Activated naive CD4-positive, alpha-beta T cell treated with anti-CD3 and anti-CD28 coated beads, Interleukin-2, amount 10 ng/mL, durations not matched to agents 7 days and 5 days (primary cell): ENCODE results near the gene SLC4A5.
"Not testable (repeated sequence)": the region's sequence is repeated elsewhere in the genome, so short reads cannot be mapped to it uniquely, and the experiment has no call there.

Experiments
- CTCF ChIA-PET: fragments of 350-600 bp; sonication (Branson Sonifier 250); formaldehyde crosslinking; loops from one replicate; lab custom pipeline; 2021; ENCODE audit warnings: antibody characterized with exemption; lab: Charles Lee
- DNase-seq: peaks from one replicate; pipeline ENCODE4 v3.0.0-alpha.2; 2020
- H3K27ac Mint-ChIP-seq: one replicate; pipeline ENCODE4 v1.8.0; 2021; ENCODE audit warnings: mild to moderate bottlenecking, moderate library complexity, mixed read lengths
- H3K27me3 Mint-ChIP-seq: one replicate; pipeline ENCODE4 v1.8.0; 2021; ENCODE audit warnings: mild to moderate bottlenecking, mixed read lengths
- H3K36me3 Mint-ChIP-seq: one replicate; pipeline ENCODE4 v1.8.0; 2021; ENCODE audit warnings: mixed read lengths
- H3K4me1 Mint-ChIP-seq: one replicate; pipeline ENCODE4 v1.8.0; 2021; ENCODE audit warnings: mixed read lengths
- H3K4me3 Mint-ChIP-seq: one replicate; pipeline ENCODE4 v1.8.0; 2021; ENCODE audit warnings: mild to moderate bottlenecking, moderate library complexity, mixed read lengths
- H3K9me3 Mint-ChIP-seq: one replicate; pipeline ENCODE4 v1.8.0; 2021; ENCODE audit warnings: mixed read lengths

The SLC4A5 gene

DNA sequence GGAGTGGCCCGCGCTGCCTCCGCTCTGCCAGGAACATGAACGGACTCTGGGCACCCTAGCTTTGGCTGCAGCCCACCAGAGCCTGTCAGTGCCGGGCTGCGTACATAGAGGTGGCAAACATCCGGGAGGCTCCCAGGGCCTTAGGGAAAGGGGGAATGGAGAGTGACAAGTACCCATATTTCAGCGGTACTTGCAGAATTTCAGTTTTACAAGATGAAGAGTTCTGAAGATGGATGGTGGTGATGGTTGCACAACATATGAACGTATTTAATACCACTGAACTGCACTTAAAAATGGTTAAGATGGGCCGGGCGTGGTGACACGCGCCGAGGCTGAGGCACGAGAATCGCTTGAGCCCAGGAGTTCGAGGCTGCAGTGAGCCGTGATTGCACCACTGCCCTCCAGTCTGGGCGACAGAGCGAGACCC lies 143.9 kb downstream of the SLC4A5 start:
- Mint-ChIP-seq H3K4me1 (peaks cover 61% of the 10 kb centered on the region), H3K36me3 (peaks cover 34% of the 10 kb centered on the region), H3K27ac (peak overlapping the region; percentile 99), H3K9me3 (no peaks in the 10 kb centered on the region), H3K27me3 (peaks cover 6% of the 10 kb centered on the region), H3K4me3 (peak overlapping the region; percentile 94)
- CTCF ChIA-PET, result interaction anchor here (0.7 to 4.2 kb wide), 8 partner anchors 15 to 374 kb away, joined by 3 to 32 read pairs (median 5); partner anchors contain the start of genes BOLA3 and MOB1A
- DNase-seq, result no peak

DNA sequence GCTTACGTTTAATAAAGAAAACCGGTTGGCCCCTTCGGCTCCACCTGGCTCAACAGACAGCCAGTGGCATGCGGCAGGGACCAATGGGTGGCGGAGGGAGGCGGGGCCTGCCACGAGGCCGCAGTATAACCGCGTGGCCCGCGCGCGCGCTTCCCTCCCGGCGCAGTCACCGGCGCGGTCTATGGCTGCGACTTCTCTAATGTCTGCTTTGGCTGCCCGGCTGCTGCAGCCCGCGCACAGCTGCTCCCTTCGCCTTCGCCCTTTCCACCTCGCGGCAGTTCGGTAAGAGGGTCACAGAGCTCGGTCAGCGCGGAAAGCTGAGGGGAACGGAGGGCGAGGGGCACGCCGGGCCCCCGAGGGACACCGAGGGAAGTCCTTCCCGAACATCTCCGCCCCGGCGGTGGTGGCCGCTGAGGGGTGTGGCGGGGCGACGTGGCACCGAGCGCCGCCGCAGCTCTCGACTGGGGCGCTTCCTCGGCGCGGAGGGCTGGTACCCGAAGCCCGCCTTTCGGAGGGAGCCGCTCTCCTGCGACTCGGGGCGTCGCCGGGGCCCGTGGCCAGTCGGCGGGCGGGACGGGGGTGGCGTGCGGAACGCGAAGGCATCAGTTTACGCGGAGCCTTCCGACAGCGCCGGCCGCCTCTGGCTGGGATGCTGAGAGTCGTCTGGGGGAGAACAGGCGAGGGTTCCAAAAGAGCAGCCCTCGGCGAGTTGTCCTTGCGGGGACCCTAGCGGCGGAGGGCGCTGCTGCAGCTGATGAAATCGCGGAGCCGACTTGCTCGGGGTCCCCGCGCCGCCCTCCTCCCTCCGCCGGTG lies 144.5 kb downstream of the SLC4A5 start, which contains the start of gene MTHFD2:
MTHFD2 (plus strand) TSS at position 155 of the 814 bp plus-strand sequence; CDS start at position 182, 27 bp downstream.
- peak within 1 kb of the TSS; percentile 94 for H3K4me3 Mint-ChIP-seq
- CTCF ChIA-PET, result interaction anchor here (0.7 to 4.2 kb wide), 8 partner anchors 15 to 374 kb away, joined by 3 to 32 read pairs (median 5); partner anchors contain the start of genes BOLA3 and MOB1A
- H3K9me3 Mint-ChIP-seq, result no peaks in the 10 kb centered on the region
- H3K27me3 Mint-ChIP-seq, result peaks cover 6% of the 10 kb centered on the region
- peaks cover 28% of the 10 kb centered on the region for H3K36me3 Mint-ChIP-seq
- H3K4me1 Mint-ChIP-seq, result peaks cover 55% of the 10 kb centered on the region
- peak; percentile 94 for DNase-seq
- H3K27ac Mint-ChIP-seq, result peak within 1 kb of the TSS; percentile 99

DNA sequence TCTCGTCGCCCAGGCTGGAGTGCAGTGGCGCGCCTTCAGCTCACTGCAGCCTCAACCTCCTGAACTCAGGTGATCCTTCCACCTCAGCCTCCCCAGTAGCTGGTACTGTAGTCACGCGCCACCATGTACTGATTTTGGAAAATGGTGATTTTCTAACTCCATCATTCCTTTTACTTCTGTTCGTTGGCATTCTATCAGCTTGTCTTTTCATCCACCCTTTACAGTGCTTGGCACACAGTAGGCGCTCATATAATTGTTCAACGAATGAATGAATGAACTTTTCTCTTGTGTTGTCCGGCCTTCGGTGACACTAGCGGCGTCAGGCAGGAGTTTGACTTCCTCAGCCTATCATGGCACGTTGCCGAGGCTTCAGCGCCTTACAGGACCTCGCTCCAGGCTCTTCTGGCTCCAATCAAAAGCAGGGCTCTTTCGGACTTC lies 145.2 kb downstream of the SLC4A5 start:
- Mint-ChIP-seq H3K27ac (peak overlapping the region; percentile 99), H3K36me3 (peaks cover 22% of the 10 kb centered on the region), H3K9me3 (no peaks in the 10 kb centered on the region), H3K4me1 (peaks cover 50% of the 10 kb centered on the region), H3K27me3 (peaks cover 6% of the 10 kb centered on the region), H3K4me3 (peak overlapping the region; percentile 94)
- CTCF ChIA-PET, result interaction anchor here (0.5 to 4.2 kb wide), 6 partner anchors 14 to 268 kb away, joined by 4 to 32 read pairs (median 6); partner anchors contain the start of gene MOB1A
- DNase-seq, result peak; percentile 24

DNA sequence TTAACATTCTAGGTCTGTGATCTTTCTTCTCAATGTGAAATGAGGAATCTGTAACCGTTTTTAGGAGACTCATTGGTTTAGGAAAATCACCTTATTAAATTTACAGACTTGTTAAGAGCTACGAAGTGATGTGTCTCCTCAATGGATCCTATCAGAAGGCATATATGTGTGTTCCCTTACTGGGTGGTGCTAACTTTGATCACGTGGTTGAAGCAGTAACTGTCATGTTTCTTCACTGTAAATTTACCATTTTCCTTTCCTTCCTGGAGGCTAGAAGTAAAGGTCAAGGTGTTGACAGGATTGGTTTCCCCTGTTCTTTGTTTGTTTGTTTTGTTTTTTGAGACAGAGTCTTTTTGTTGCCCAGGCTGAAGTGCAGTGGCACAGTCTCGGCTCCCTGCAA lies 146.2 kb downstream of the SLC4A5 start:
- Mint-ChIP-seq H3K27me3 (peaks cover 11% of the 10 kb centered on the region), H3K9me3 (no peaks in the 10 kb centered on the region), H3K36me3 (peaks cover 19% of the 10 kb centered on the region), H3K4me1 (peaks cover 43% of the 10 kb centered on the region), H3K4me3 (no peak overlapping the region), H3K27ac (peak overlapping the region; percentile 66)
- DNase-seq, result no peak
- CTCF ChIA-PET, result interaction anchor here (0.9 to 4.2 kb wide), 3 partner anchors 18 to 46 kb away, joined by 3 to 32 read pairs (median 4); partner anchors contain the start of gene MOB1A

DNA sequence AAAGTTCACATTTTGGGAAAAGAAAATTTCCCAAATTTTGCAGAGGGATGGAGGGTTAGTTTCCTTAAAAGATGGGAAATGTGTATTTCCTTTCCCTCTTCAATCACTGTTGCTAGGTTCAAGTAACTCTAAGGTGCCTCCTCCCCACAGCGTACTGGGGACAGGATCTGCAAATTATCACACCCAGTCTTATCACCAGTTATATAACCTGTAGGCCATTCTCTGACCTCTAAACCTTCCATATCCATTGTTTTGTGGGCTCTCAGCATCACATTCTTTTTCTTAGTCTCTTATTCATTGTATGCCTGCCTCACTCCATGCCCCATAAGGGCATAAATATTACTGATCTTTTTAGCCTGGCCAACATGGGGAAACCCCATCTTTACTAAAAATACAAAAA lies 148.4 kb downstream of the SLC4A5 start:
- H3K4me1 Mint-ChIP-seq, result peaks cover 21% of the 10 kb centered on the region
- CTCF ChIA-PET, result no interaction called here
- H3K36me3 Mint-ChIP-seq, result peaks cover 10% of the 10 kb centered on the region
- no peak overlapping the region for H3K4me3 Mint-ChIP-seq
- no peak overlapping the region for H3K27ac Mint-ChIP-seq
- no peaks in the 10 kb centered on the region for H3K9me3 Mint-ChIP-seq
- DNase-seq, result no peak
- peaks cover 27% of the 10 kb centered on the region for H3K27me3 Mint-ChIP-seq

DNA sequence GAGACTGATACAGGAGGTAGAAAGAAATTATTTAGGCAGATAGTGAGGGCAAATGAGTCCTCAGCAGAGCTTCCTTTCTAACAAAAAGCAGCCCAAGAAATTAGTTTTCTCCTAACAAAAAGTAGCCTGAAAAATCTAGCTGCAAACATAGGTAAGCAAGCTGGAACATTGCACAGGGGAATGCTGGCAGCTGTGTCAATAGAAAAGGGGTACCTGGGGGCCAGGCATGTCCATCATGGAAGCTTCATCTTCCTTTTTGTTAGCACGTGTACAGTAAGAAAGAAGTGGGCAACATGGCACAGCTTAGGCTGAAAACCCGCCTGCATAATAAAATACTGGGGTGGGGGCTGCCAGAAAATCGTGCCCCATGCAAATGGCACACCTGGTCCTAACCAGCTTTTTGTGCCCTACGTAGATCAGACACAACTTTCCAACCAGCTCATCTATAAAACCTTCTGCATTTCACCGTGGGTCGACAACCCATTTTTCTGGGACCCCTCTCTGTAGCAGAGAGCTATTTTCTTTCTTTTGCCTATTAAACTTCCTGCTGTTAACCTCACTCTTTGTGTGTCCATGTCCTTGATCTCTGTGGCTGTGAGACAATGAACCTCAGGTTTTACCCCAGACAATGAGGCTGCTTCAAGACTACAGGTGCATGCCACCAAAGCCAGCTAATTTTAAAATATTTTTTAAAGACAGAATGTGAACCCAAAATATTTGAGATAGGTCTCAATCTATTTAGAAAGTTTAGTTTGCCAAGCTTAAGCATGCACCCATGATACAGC lies 151.4 kb downstream of the SLC4A5 start:
- Mint-ChIP-seq H3K9me3 (no peaks in the 10 kb centered on the region), H3K4me3 (no peak overlapping the region), H3K4me1 (peaks cover under 1% of the 10 kb centered on the region), H3K36me3 (no peaks in the 10 kb centered on the region), H3K27ac (no peak overlapping the region), H3K27me3 (peaks cover 21% of the 10 kb centered on the region)
- CTCF ChIA-PET, result interaction anchor here (1.0 to 1.2 kb wide), 2 partner anchors 12 to 13 kb away, joined by 3 to 6 read pairs; partner anchors contain the start of gene MOB1A
- no peak for DNase-seq

DNA sequence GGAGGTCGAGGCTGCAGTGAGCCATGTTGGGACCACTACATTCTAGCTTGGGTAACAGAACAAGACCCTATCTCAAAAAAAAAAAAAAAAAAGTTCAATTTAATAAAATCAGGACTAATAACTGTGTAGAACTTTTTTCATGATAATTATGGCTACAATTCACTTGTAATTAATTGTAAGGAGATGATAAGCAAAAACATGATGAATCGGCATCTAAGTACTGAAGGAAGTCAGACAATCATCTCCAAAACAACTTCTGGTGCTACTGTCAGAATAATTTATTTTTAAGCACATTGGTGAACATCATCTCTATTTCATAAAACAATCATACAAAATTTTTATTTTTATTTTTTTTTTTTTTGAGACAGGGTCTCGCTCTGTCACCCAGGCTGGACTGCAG lies 154.5 kb downstream of the SLC4A5 start:
- peaks cover 21% of the 10 kb centered on the region for H3K27me3 Mint-ChIP-seq
- no peaks in the 10 kb centered on the region for H3K36me3 Mint-ChIP-seq
- peaks cover 15% of the 10 kb centered on the region for H3K4me1 Mint-ChIP-seq
- DNase-seq, result no peak
- no peak overlapping the region for H3K4me3 Mint-ChIP-seq
- no peak overlapping the region for H3K27ac Mint-ChIP-seq
- peaks cover 2% of the 10 kb centered on the region for H3K9me3 Mint-ChIP-seq
- CTCF ChIA-PET, result interaction anchor here (1.3 kb wide), 1 partner anchor 10 kb away, joined by 6 read pairs; the partner anchor contains the start of gene MOB1A

DNA sequence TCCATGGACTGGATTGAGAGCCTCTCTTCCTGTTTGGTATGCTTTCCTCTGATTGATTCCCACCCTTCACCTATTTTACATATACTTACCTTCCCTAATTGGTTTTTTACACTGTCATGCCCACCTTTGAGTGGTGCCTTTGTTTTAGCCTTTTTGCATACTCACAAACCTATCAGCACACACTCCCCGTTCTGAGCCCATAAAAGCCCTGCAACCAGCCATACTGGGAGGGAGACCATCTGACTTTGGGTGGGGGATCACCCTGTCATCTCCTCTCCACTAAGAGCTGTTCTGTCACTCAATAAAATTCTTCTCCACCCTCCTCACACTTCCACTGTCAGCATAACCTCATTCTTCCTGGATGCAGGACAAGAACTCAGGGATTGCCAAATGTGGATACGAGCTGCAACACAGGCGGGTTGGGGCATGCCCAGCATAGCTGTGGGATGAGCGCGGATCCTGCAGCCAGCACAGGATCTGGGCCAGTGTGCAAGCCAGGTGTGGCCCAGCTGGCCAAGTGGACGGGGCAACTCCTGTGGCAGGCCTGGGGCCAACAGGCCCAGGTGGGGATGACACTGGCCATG lies 155.1 kb downstream of the SLC4A5 start:
- Mint-ChIP-seq H3K4me3 (no peak overlapping the region), H3K27ac (no peak overlapping the region)
- CTCF ChIA-PET, result interaction anchor here (1.3 kb wide), 1 partner anchor 9 kb away, joined by 6 read pairs; the partner anchor contains the start of gene MOB1A

DNA sequence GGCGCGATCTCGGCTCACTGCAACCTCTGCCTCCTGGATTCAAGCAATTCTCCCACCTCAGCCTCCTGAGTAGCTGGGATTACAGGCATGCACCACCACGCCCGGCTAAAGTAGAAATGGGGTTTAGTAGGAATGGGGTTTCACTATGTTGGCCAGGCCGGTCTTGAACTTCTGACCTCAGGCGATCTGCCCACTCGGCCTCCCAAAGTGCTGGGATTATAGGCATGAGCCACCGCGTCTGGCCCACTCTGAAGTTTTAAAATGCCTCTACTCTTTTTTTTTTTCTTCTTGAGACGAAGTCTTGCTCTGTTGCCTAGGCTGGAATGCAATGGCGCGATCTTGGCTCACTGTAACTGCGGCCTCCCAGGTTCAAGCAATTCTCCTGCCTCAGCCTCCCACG lies 156.5 kb downstream of the SLC4A5 start:
- CTCF ChIA-PET, result not testable (repeated sequence)

More for the DNA sequence above, 155.1 kb downstream of the SLC4A5 start:
- no peaks in the 10 kb centered on the region for H3K36me3 Mint-ChIP-seq
- peaks cover 15% of the 10 kb centered on the region for H3K4me1 Mint-ChIP-seq
- peaks cover 2% of the 10 kb centered on the region for H3K9me3 Mint-ChIP-seq
- H3K27me3 Mint-ChIP-seq, result peaks cover 21% of the 10 kb centered on the region
- no peak for DNase-seq

DNA sequence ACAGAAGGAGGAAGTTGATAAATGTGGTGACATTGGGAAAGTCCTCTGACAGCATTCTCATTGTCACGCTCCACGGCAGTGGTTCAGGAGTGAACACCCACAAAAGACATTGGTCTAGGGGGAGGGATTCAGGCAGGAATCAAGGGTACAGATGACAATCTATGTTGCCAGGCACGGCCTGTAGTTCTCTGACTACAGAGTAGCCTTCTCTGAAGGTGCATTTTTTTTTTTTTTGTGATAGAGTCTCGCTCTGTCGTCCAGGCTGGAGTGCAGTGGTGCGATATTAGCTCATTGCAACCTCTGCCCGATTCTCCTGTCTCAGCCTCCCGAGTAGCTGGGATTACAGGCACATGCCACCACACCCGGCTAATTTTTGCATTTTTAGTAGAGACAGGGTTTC lies 157.2 kb downstream of the SLC4A5 start:
- CTCF ChIA-PET, result no interaction called here
- peak overlapping the region; percentile 75 for H3K27ac Mint-ChIP-seq
- H3K4me1 Mint-ChIP-seq, result peaks cover 19% of the 10 kb centered on the region
- H3K4me3 Mint-ChIP-seq, result no peak overlapping the region
- DNase-seq, result peak; percentile 39
- H3K27me3 Mint-ChIP-seq, result peaks cover 7% of the 10 kb centered on the region
- H3K36me3 Mint-ChIP-seq, result no peaks in the 10 kb centered on the region
- peaks cover 2% of the 10 kb centered on the region for H3K9me3 Mint-ChIP-seq

More for the DNA sequence above, 156.5 kb downstream of the SLC4A5 start:
- H3K27ac Mint-ChIP-seq, H3K4me3 Mint-ChIP-seq, H3K36me3 Mint-ChIP-seq, DNase-seq, H3K9me3 Mint-ChIP-seq: not testable (repeated sequence)
- Mint-ChIP-seq H3K27me3 (peaks cover 13% of the 10 kb centered on the region), H3K4me1 (peaks cover 17% of the 10 kb centered on the region)

DNA sequence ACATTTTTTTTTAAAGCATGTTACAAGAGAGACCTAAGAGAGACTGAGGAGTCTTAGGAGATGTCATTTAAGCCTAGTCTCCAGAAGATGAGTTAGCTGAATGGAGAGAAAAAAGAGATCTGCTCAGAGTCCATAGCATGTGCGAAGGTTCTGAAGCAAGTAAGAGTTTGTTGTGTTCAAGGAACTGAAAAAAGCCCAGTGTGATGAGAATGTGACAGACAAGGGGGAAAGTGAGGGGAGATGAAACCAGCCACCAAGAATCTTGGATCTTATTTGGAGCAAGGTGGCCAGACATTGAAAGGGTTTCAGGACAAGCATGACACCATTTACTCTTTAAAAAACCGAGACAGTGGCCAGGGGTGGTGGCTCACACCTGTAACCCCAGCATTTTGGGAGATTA lies 159.3 kb downstream of the SLC4A5 start:
- Mint-ChIP-seq H3K4me1 (peaks cover 26% of the 10 kb centered on the region), H3K27me3 (no peaks in the 10 kb centered on the region), H3K9me3 (peaks cover 2% of the 10 kb centered on the region), H3K36me3 (no peaks in the 10 kb centered on the region), H3K27ac (no peak overlapping the region), H3K4me3 (no peak overlapping the region)
- CTCF ChIA-PET, result interaction anchor here (2.5 kb wide), 1 partner anchor 15 kb away, joined by 7 read pairs; the partner anchor contains the start of gene MTHFD2
- no peak for DNase-seq

DNA sequence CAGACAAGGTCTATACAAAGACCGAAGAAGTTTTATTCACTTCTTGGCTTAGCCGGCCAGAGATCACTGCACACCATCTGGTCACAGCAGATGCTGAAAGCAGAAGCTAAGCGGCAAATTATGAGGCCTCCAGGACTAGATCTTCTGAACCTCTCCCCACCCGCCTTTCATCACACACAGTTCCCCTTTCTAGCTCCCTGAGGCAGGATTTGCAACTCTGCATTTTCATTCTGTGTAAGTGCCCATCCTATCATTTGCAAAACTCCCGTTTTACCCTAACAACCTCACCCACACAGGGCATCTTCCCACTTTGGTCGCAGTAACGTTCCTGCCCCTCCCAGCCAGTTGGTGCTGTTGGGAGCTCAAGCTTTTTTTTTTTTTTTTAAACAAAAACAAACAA lies 161.5 kb downstream of the SLC4A5 start:
- peaks cover 7% of the 10 kb centered on the region for H3K36me3 Mint-ChIP-seq
- peaks cover 2% of the 10 kb centered on the region for H3K9me3 Mint-ChIP-seq
- CTCF ChIA-PET, result interaction anchor here (0.7 to 1.3 kb wide), 4 partner anchors 11 to 358 kb away, joined by 3 to 6 read pairs (median 3); no protein-coding TSS in a partner anchor
- no peaks in the 10 kb centered on the region for H3K27me3 Mint-ChIP-seq
- H3K27ac Mint-ChIP-seq, result no peak overlapping the region
- H3K4me3 Mint-ChIP-seq, result no peak overlapping the region
- H3K4me1 Mint-ChIP-seq, result peaks cover 32% of the 10 kb centered on the region
- no peak for DNase-seq
